ENCODE results near the gene RGMA.
"Not testable (repeated sequence)": the region's sequence is repeated elsewhere in the genome, so short reads cannot be mapped to it uniquely, and the experiment has no call there.

Gene RGMA

GRCh38 chr15:93037820-93038705, 50.9 kb downstream of the RGMA start:
- H3K27ac ChIP-seq = no peak overlapping the region
- no peak for TF ChIP-seq ZFX (IDR thresholded peaks at IDR 0.05; ENCODE audit: borderline replicate concordance)
- no peak for TF ChIP-seq CTCF (IDR thresholded peaks at IDR 0.05)

- H3K27ac ChIP-seq = no peak overlapping the region
- TF ChIP-seq CTCF (IDR thresholded peaks at IDR 0.05) = no peak
- no peak for TF ChIP-seq ZFX (IDR thresholded peaks at IDR 0.05; ENCODE audit: borderline replicate concordance)
Measured at GRCh38 chr15:93036951-93037819, 51.8 kb downstream of the RGMA start.

- TF ChIP-seq CTCF (IDR thresholded peaks at IDR 0.05) = peak; percentile 89
- TF ChIP-seq ZFX (IDR thresholded peaks at IDR 0.05; ENCODE audit: borderline replicate concordance) = no peak
- no peak overlapping the region for H3K27ac ChIP-seq
Measured at GRCh38 chr15:93035953-93036810, 52.8 kb downstream of the RGMA start.

- H3K27ac ChIP-seq = no peak overlapping the region
- TF ChIP-seq ZFX (IDR thresholded peaks at IDR 0.05; ENCODE audit: borderline replicate concordance) (no peak), CTCF (IDR thresholded peaks at IDR 0.05) (no peak)
Measured at GRCh38 chr15:93035092-93035915, 53.7 kb downstream of the RGMA start.

- no peak overlapping the region for H3K27ac ChIP-seq
- TF ChIP-seq ZFX (IDR thresholded peaks at IDR 0.05; ENCODE audit: borderline replicate concordance) = no peak
- no peak for TF ChIP-seq CTCF (IDR thresholded peaks at IDR 0.05)
Measured at GRCh38 chr15:93034512-93034911, 54.5 kb downstream of the RGMA start.

GRCh38 chr15:93033434-93034045, 55.5 kb downstream of the RGMA start:
- TF ChIP-seq ZFX (IDR thresholded peaks at IDR 0.05; ENCODE audit: borderline replicate concordance) (no peak), CTCF (IDR thresholded peaks at IDR 0.05) (no peak)
- no peak overlapping the region for H3K27ac ChIP-seq

GRCh38 chr15:93032515-93033206, 56.4 kb downstream of the RGMA start:
- H3K27ac ChIP-seq = not testable (repeated sequence)

- H3K27ac ChIP-seq = not testable (repeated sequence)
Measured at GRCh38 chr15:93031557-93032384, 57.2 kb downstream of the RGMA start.
